Measurements from ENCODE around the gene NT5C.
"Not testable (repeated sequence)": the region's sequence is repeated elsewhere in the genome, so short reads cannot be mapped to it uniquely, and the experiment has no call there.

Gene NT5C

DNA sequence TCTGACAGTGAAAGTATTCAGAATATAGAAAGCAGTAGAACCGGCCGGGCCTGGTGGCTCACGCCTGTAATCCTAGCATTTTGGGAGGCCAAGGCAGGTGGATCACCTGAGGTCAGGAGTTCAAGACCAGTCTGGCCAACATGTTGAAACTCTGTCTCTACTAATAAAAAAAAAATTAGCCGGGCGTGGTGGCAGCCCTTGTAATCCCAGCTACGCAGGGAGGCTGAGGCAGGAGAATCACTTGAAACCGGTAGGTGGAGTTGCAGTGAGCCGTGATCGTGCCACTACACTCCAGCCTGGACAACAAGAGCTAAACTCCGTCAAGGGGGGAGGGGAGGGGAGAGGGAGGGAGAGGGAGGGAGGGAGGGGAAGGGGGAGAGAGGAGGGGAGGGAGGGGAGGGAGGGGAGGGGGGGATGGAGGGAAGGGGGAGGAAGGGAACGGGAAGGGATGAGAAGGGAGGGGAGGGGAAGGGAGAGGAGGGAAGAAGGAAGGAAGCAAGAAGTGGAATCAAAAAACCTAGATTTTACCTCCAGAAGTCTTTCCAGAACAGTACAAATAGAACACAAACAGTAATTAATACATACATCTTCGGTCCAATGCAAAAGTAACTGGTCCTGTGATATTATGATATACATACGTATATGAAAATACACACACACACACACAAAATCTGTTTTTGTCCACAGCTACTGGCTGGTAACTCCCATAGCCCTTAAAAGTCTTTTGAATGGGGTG, 10.9 kb upstream of the NT5C start:
- DNase-seq: no peak

DNA sequence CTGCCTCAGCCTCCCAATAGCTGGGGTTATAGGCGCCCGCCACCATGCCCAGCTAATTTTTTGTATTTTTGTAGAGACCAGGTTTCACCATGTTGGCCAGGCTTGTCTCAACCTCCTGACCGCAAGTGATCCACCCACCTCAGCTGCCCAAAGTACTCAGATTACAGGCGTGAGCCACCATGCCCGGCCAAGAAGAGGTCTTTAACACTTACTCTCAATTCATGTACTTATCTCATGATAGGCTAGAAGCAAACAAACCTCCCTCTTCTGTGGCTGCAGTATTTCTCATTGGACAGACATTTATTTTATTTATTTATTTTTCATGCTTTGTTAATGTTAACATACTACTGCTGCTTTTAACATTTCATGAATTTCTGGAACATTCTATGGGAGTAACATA, 7.0 kb upstream of the NT5C start:
- DNase-seq: no peak

DNA sequence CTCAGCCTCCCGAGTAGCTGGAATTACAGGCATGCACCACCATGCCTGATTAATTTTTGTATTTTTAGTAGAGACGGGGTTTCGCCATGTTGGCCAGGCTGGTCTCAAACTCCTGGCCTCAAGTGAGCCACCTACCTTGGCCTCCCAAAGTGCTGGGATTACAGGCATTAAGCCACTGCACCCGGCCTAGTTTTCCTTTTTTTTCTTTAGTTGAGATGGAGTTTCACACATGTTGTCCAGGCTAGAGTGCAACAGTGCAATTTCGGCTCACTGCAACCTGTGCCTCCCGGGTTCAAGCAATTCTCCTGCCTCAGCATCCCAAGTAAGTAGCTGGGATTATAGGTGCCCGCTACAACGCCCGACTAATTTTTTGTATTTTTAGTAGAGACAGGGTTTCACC, 6.2 kb upstream of the NT5C start:
- DNase-seq: not testable (repeated sequence)

DNA sequence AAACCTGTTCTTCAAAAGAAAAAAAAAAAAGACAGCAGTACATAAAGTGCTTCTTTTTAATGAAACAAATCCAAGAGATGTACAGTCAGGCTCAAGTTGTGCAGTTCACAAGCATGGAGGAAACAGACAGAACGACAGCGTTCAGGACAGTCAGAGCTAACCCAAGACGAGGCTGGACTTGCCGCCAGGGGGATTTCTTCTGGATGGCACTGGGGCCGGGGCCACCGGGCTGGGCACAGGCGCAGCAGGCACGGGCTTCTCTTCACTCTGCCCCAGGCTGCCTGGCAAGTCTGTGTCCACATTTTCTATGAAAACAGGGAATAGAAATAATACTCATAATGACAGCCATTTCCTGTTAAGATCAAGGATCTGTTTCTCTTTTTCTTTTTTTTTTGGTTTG, 4.4 kb upstream of the NT5C start:
- no peak for DNase-seq

- no peak for DNase-seq
Measured at GRCh38 chr17:75135452-75135851, 3.9 kb upstream of the NT5C start.

GRCh38 chr17:75133607-75134347, 2.2 kb upstream of the NT5C start:
- DNase-seq: not testable (repeated sequence)

DNA sequence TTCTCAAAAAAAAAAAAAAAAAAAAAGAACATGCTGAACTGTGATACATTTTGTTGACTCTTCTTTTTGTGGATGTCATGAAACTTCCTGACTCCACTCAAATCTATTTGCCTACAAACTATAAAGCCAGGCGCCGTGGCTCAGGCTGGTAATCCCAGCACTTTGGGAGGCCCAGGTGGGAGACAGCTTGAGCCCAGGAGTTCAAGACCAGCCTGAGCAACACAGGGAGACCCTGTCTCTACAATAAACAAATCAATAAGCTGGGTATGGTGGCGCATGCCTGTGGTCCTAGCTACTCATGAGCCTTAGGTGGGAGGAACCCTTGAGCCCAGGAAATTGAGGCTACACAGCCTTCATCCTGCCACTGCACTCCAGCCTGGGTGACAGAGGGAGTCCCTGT, 1.5 kb upstream of the NT5C start:
- DNase-seq: no peak

GRCh38 chr17:75132018-75133000, 767 bp upstream of the NT5C start:
- not testable (repeated sequence) for DNase-seq

DNA sequence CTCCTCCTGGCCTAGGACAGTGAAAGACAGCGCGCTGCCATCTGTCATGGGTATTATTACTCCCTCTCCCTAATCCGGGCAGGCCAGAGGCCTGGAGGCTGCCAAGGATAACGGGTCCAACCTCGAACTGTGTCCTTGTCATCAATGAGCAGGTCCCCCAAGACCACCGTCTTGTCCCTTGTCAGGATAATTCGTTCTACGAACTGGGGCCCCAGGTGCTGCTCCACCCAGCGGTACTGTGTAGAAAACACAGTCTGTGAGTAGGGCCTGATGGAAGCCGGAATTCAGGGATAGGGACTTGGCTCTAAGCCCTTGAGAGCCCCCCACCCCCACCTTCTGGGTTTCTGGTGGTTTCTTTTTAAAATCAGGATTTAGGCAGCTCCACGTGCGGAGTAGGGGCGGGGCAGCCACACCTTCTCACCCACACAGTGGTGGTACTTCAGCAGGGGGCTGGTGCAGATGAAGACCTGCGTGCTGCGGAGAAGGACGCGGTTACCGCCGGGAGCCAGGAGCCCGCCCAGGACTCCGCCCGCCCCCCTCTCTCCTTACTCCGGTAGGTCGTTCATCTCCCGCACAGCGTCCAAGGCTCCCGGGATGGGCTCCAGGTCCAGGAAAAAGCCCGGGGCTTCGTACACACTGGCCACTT, 787 bp downstream of the NT5C start:
- DNase-seq: peak; percentile 66

DNA sequence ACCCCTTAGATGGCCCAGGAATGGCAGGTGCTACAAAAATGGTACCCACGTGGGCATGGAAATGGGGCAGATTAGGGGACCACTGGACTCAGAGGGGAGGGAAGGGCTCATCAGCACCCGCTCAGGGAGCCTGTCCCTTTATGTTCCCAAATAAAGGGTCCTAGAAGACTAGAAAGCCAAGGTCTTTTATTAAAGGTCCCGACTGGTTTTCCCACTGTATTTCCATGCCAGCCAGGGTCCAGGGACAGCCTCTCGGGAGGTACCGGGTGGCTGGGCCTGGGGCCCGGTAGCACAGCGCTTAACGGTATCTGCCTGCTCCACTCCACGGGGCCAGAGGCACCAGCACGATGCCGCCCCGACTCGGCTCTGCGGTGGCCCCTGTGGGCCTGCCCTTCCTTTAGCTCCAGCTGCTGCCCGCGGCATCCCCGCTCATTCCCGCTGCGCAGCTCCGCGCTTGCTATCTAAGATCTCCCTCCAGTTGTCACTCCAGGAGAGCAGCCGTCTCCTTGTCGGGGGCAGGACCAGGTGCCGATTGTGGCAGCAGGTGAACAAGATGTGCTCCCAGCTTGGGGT, 1.4 kb downstream of the NT5C start:
- DNase-seq: no peak

- DNase-seq: no peak
Measured at GRCh38 chr17:75129576-75129975, 2.0 kb downstream of the NT5C start.

DNA sequence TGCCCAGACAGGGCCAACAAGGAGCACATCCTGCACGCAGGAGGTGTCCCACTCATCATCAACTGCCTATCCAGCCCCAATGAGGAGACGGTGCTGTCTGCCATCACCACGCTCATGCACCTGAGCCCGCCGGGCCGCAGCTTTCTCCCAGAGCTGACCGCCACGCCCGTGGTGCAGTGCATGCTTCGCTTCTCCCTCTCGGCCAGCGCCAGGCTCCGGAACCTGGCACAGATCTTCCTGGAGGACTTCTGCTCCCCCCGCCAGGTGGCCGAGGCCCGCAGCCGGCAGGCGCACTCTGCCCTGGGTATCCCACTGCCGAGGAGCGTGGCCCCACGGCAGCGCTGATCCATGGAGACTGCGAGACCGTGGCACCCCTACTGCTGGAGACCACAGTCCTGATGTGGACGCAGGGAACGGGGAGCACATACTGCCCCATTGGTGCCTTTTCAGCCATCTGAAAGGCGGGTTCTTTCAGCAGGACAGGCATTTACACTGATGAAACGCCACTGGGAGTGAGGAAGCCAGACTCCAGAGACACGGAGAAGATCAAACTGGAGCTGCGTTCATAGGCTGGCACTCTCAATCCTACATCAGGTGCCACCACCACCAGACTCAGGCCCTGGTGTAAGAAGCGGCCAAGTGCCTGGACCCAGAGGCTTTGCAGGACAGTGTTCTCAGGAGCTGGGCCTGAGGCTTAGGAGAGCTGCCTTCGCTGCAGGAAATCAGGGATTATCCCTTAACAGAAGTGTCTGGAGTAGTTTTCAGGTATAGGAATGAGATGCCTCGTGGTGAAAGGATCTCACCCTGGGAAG, 2.6 kb downstream of the NT5C start:
- no peak for DNase-seq

GRCh38 chr17:75127936-75128335, 3.6 kb downstream of the NT5C start:
- not testable (repeated sequence) for DNase-seq

- no peak for DNase-seq
Measured at GRCh38 chr17:75126954-75127353, 4.6 kb downstream of the NT5C start.

DNA sequence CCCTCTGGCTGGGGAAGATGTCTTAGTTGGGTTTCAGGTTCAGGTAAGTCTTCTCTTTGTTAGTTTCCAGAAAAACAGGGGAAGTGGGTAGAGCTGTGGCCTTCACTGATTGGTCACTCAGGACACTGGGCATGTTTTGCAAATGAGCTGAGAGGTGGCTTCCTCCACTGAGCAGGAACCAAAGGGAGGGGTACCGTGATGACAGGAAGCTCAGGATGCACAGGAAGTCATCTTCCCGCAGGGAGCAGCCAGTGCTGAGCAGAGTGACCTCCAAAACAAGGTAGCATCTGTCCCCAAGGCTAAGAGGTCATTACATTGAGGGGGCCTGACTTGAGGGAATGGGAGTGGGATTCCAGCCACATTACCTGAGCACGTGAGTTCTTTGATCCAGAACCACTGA, 5.6 kb downstream of the NT5C start:
- DNase-seq: no peak

DNA sequence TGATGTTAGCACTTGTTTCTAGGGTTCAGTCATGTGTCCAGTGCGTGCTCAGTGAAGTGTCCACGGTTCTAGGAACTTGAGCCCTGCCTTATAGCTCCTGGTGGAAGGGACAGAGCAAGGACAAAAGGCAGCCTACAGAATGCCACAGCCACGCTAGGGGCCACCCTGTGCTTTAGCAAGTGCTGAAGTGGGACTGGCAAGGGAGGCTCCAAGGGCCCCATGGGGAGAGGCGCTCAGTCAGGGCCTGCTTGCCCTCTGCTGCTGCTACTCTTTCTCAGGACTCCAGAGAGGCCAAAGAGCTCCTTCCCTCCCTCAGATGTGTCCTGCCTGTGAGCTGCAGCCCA, 6.8 kb downstream of the NT5C start:
- no peak for DNase-seq

DNA sequence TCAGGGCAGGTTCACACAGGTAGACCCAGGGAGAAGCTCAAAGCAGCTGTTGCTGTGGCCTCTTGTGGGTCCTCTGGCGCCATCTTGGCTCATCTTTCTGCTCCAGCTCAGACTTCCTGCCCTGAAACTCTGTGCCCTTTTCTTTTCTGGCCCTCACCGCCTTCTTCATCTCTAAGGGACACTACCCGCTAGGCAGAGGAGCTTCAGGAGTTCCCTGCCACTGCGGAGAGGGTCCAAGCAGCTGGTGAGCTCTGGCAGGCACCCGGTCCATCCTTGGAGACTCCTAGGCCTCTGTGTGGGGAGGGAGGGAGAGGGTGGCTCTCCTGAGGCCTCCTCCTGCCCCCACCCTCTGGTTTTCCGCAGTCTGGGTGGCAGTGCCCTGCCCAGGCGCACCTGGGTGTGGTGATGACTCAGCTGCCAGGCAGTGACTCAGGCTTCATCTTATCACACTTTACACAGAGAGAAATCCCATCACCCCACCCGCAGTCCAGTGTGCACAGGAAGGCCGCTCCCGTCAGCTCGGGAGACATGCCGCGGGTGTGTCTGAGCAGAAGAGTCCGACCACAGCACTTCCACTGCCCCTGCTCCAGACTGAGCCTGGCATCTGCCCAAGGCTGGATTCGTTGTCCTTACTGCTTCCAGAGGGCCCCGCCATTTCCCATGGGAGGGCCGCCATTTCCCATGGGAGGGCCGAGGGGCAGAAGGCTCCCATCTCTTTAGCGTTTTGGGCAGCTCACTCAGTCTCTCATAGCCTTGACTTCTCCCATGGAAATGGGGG, 7.3 kb downstream of the NT5C start:
- DNase-seq: peak; percentile 63

GRCh38 chr17:75118307-75118706, 13.2 kb downstream of the NT5C start:
- DNase-seq: no peak

GRCh38 chr17:75116737-75117136, 14.8 kb downstream of the NT5C start:
- DNase-seq: no peak

DNA sequence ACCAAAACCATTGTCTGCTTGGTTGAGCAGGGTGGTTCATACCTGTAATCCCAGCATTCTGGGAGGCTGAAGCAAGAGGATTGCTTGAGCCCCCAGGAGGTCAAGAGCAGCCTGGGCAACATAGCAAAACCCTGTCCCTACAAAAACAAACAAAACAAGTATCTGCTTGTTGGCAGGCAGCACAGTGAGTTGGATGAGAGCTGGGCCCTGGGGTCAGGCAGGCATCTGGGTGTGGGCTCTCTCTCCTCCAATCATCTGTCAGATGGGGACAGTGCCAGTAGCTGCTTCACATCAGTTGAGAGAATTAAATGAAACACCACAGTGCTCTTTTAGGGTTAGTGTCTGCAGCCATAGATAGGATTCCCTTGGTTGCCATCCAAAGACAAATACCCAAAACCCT, 16.0 kb downstream of the NT5C start:
- DNase-seq: no peak
